ENCODE data around the gene ALK.
A peak's percentile ranks its signal among the peaks of the same experiment; 100 is the strongest.

The ALK gene

GRCh38 chr2:29921560-29921915, at the start of gene ALK:
Gene ALK, minus strand, starts transcription at chr2:29921586. Its CDS starts 927 bp downstream, at chr2:29920659.
- peak; percentile 67 for DNase-seq

GRCh38 chr2:29966266-29966665, 44.9 kb upstream of the ALK start:
- no peak for DNase-seq

- no peak for DNase-seq
These were observed 42.7 kb upstream of the ALK start for GRCh38 chr2:29963972-29964570.

GRCh38 chr2:29962922-29963321, 41.5 kb upstream of the ALK start:
- DNase-seq = no peak

- DNase-seq = no peak
These were observed 32.9 kb upstream of the ALK start for GRCh38 chr2:29954316-29954715.

GRCh38 chr2:29952973-29953372, 31.6 kb upstream of the ALK start:
- no peak for DNase-seq

GRCh38 chr2:29951576-29951975, 30.2 kb upstream of the ALK start:
- no peak for DNase-seq

GRCh38 chr2:29950481-29950880, 29.1 kb upstream of the ALK start:
- no peak for DNase-seq

- no peak for DNase-seq
These were observed 27.7 kb upstream of the ALK start for GRCh38 chr2:29949042-29949441.

- no peak for DNase-seq
These were observed 25.1 kb upstream of the ALK start for GRCh38 chr2:29946505-29946904.

- DNase-seq = no peak
These were observed 21.3 kb upstream of the ALK start for GRCh38 chr2:29942711-29943110.

- DNase-seq = no peak
These were observed 19.3 kb upstream of the ALK start for GRCh38 chr2:29940706-29941105.

- no peak for DNase-seq
These were observed 14.6 kb upstream of the ALK start for GRCh38 chr2:29936020-29936419.

GRCh38 chr2:29931818-29932217, 10.4 kb upstream of the ALK start:
- DNase-seq = no peak

GRCh38 chr2:29923110-29923721, 1.8 kb upstream of the ALK start:
- peak; percentile 78 for DNase-seq

GRCh38 chr2:29922605-29923004, 1.2 kb upstream of the ALK start:
- no peak for DNase-seq

GRCh38 chr2:29920631-29921559, 491 bp downstream of the ALK start:
- DNase-seq = no peak

- DNase-seq = peak; percentile 35
These were observed 1.2 kb downstream of the ALK start for GRCh38 chr2:29920130-29920577.

- no peak for DNase-seq
These were observed 2.4 kb downstream of the ALK start for GRCh38 chr2:29918941-29919340.

- no peak for DNase-seq
These were observed 3.6 kb downstream of the ALK start for GRCh38 chr2:29917781-29918180.

- DNase-seq = no peak
These were observed 4.8 kb downstream of the ALK start for GRCh38 chr2:29916571-29916970.

- DNase-seq = no peak
These were observed 10.4 kb downstream of the ALK start for GRCh38 chr2:29910960-29911359.

GRCh38 chr2:29910465-29910864, 10.9 kb downstream of the ALK start:
- no peak for DNase-seq

- DNase-seq = no peak
These were observed 19.0 kb downstream of the ALK start for GRCh38 chr2:29902356-29902755.
